GM12878 (cell line): ENCODE measurements around the gene NET1. TPM values are rescaled to one million over a fixed set of nuclear protein-coding genes. Genes with fewer than 3 reads are reported as not detected.

ENCODE experiments used
- ATAC-seq: fragments of 200-7000 bp; cut with Tn5 transposase; 3 replicates; pipeline ENCODE4 v1.9.1; 2020; ENCODE audit warnings: mild to moderate bottlenecking, moderate library complexity
- BruUV-seq: library from RNA; stranded (reverse); fragments of 400-500 nt; replicated peaks from 2 replicates; lab custom pipeline; 2021; lab: Mats Ljungman, UMichigan
- CTCF ChIA-PET: fragments of 300-600 bp; sonication (Branson Sonifier 250); formaldehyde crosslinking; extraction: SDS; loops from one replicate; lab custom pipeline; 2021; ENCODE audit warnings: inconsistent platforms; lab: Yijun Ruan, JAX
- POLR2A ChIA-PET: fragments of 350-600 bp; formaldehyde crosslinking; extraction: SDS; loops from one replicate; lab custom pipeline; 2021; ENCODE audit warnings: inconsistent platforms; lab: Charles Lee
- RAD21 ChIA-PET: fragments of 300-600 bp; sonication (Branson Sonifier 250); formaldehyde crosslinking; loops from one replicate; lab custom pipeline; 2023; ENCODE audit warnings: antibody characterized with exemption; ENCODE audit not compliant: unreplicated experiment; lab: Charles Lee
- SMC1A ChIA-PET: fragments of 300-600 bp; sonication (Branson Sonifier 250); formaldehyde crosslinking; loops from one replicate; lab custom pipeline; 2023; ENCODE audit not compliant: unreplicated experiment, uncharacterized antibody; lab: Charles Lee
- DNase-seq: peaks from one replicate; pipeline ENCODE4 v3.0.0-alpha.2; 2011; ENCODE audit warnings: low read depth, low spot score
- FAIRE-seq: peaks from 3 replicates; lab custom pipeline; 2011; peaks lifted over from hg19 to GRCh38; lab: Jason Lieb, UNC
- H2AFZ ChIP-seq: 2 replicates; pipeline ENCODE4 v1.6.0; 2011; ENCODE audit warnings: low read depth, low read length, control low read depth; ENCODE audit not compliant: control insufficient read depth
- H3K27ac ChIP-seq: 2 replicates; pipeline ENCODE4 v1.5.1; 2011; ENCODE audit warnings: control low read depth; ENCODE audit not compliant: control insufficient read depth, insufficient read depth
- H3K27me3 ChIP-seq, 2 experiments: replicated peaks in 1 of 2; 2 replicates each; pipeline versions ENCODE4 v1.6.0 to v1.6.1; 2011; ENCODE audit warnings: low read length in 1 of 2; ENCODE audit not compliant: control insufficient read depth in 2 of 2, insufficient read depth in 2 of 2
- H3K36me3 ChIP-seq, 2 experiments: 2 replicates each; pipeline ENCODE4 v1.5.1; 2011; ENCODE audit warnings: low read length in 1 of 2; ENCODE audit not compliant: control insufficient read depth in 2 of 2, insufficient read depth in 2 of 2
- H3K4me1 ChIP-seq: 2 replicates; pipeline ENCODE4 v1.6.1; 2011; ENCODE audit warnings: mild to moderate bottlenecking, low read length, moderate library complexity, mixed read lengths; ENCODE audit not compliant: control insufficient read depth, insufficient read depth
- H3K4me2 ChIP-seq: 2 replicates; pipeline ENCODE4 v1.6.0; 2011; ENCODE audit warnings: control low read depth; ENCODE audit not compliant: control insufficient read depth, insufficient read depth
- H3K4me3 ChIP-seq: fragments of 200-600 bp; sonication (generic); 2 replicates; pipeline ENCODE4 v1.5.1; 2016
- H3K79me2 ChIP-seq: 2 replicates; pipeline ENCODE4 v1.6.0; 2011; ENCODE audit warnings: low read length; ENCODE audit not compliant: control insufficient read depth, insufficient read depth
- H3K9ac ChIP-seq: 2 replicates; pipeline ENCODE4 v1.8.0; 2011; ENCODE audit warnings: low read length, control low read depth, mixed read lengths; ENCODE audit not compliant: control insufficient read depth, insufficient read depth
- H3K9me3 ChIP-seq: replicated peaks from 3 replicates; pipeline ENCODE4 v1.5.1; 2011; ENCODE audit warnings: mild to moderate bottlenecking, low read length; ENCODE audit not compliant: control insufficient read depth, insufficient read depth
- H4K20me1 ChIP-seq: 2 replicates; pipeline ENCODE4 v1.6.0; 2011; ENCODE audit not compliant: control insufficient read depth, insufficient read depth
- MEF2A ChIP-seq: IDR thresholded peaks from 2 replicates; pipeline ENCODE4 v1.6.1; 2011; ENCODE audit warnings: low read depth, mild to moderate bottlenecking, low read length, moderate library complexity; ENCODE audit not compliant: insufficient read depth
- NR2C2 ChIP-seq: IDR thresholded peaks from 2 replicates; pipeline ENCODE4 v1.6.1; 2011; ENCODE audit warnings: borderline replicate concordance, low read depth; ENCODE audit not compliant: control insufficient read depth, insufficient read length
- NR2F1 ChIP-seq: fragments of 450-650 bp; conservative IDR thresholded peaks from 2 replicates; pipeline ENCODE4 v1.6.1; 2017; ENCODE audit warnings: mild to moderate bottlenecking
- RAD21 ChIP-seq: IDR thresholded peaks from 2 replicates; pipeline ENCODE4 v1.6.1; 2011; ENCODE audit warnings: mild to moderate bottlenecking, low read depth, low read length, moderate library complexity; ENCODE audit not compliant: insufficient read depth
- RFX5 ChIP-seq: IDR thresholded peaks from 2 replicates; pipeline ENCODE4 v1.6.1; 2011; ENCODE audit warnings: low read depth, low read length, improper control_type of control experiment
- SRF ChIP-seq, 2 experiments: IDR thresholded peaks; 2 replicates each; pipeline ENCODE4 v1.6.1; 2011; ENCODE audit warnings: low read depth in 2 of 2, low read length in 2 of 2, mild to moderate bottlenecking in 1 of 2, moderate library complexity in 1 of 2
- SUPT20H ChIP-seq: IDR thresholded peaks from 2 replicates; pipeline ENCODE4 v1.6.1; 2011; ENCODE audit warnings: low read depth, mild to moderate bottlenecking, low read length, moderate library complexity, borderline replicate concordance; ENCODE audit not compliant: control insufficient read depth
- TCF7 ChIP-seq: IDR thresholded peaks from 2 replicates; pipeline ENCODE4 v1.6.1; 2014; ENCODE audit warnings: antibody characterized with exemption, borderline replicate concordance
- WGBS: methylation state at CpG from one replicate; pipeline ENCODE4 v1.1.6; 2016; ENCODE audit warnings: low lambda C conversion rate; ENCODE audit not compliant: insufficient replicate concordance, insufficient coverage; ENCODE audit errors: missing lambda C conversion rate; 5-methylcytosine and 5-hydroxymethylcytosine counted together
- in situ Hi-C: fragments of 300-500 bp; cut with MboI; formaldehyde crosslinking; loops from 9 replicates; pipeline ENCODE4 v1.14.3; 2018; ENCODE audit warnings: mixed read lengths
- intact Hi-C: fragments of 100-400 bp; cut with micrococcal nuclease; formaldehyde crosslinking; loops from one replicate; pipeline ENCODE4 v1.14.2; 2022; ENCODE audit not compliant: unreplicated experiment
- polyA plus RNA-seq, 11 experiments: library from polyadenylated mRNA; depleted of rRNA in 4 of 11; unstranded in 6 of 11; stranded (reverse) in 5 of 11; fragments of >200 nt; fragmentation: Nextera tagmentation in 4 of 11; fragmentation: Illumina TruSeq in 1 of 11; extraction: Ambion mirVana in 4 of 11; extraction: Trizol in 1 of 11; gene quantifications; 1 replicate in 1 of 11; 2 replicates in 10 of 11; pipeline versions ENCODE4 v1.2.1 to v1.2.3, GENCODE V29; 2011 to 2016; ENCODE audit warnings: inconsistent platforms in 2 of 11, missing spikeins in 2 of 11, low read depth in 1 of 11
- total RNA-seq, 4 experiments: library from RNA; depleted of rRNA in 3 of 4; stranded (reverse); fragments of >200 nt in 3 of 4; fragmentation: Illumina TruSeq in 1 of 4; extraction: Trizol in 1 of 4; gene quantifications; 2 replicates each; pipeline versions ENCODE4 v1.2.1 to v1.2.3, GENCODE V29; 2013 to 2021

Gene NET1
- total and polyA plus RNA-seq, 10 of the 15 experiments (the other 5 are each of a cell fraction or from before 2014, with no cell fraction given), result 6.5 to 22.7 (median 18.4) TPM

GRCh38 chr10:5466451-5467206 is 54.3 kb downstream of the NET1 start:
- DNase-seq (no peak), FAIRE-seq (no peak), ATAC-seq (no peak)
- Histone ChIP-seq H4K20me1 (no peaks in the 10 kb centered on the region), H3K4me3 (no peak overlapping the region), H3K4me1 (no peaks in the 10 kb centered on the region), H2AFZ (no peak overlapping the region), H3K4me2 (no peak overlapping the region), H3K9me3 (peaks cover 3% of the 10 kb centered on the region; the same call in 2 of the 3 replicates), H3K9ac (no peak overlapping the region), H3K27ac (no peak overlapping the region), H3K27me3 (no peaks in the 10 kb centered on the region), H3K36me3 (no peaks in the 10 kb centered on the region), H3K79me2 (no peaks in the 10 kb centered on the region)
- no peak for TF ChIP-seq SUPT20H
- no peak for TF ChIP-seq RAD21
- TF ChIP-seq RFX5, result no peak
- no peak for TF ChIP-seq NR2C2
- no peak for TF ChIP-seq NR2F1
- no peak for TF ChIP-seq MEF2A
- no peak for TF ChIP-seq SRF (IDR thresholded peaks at IDR 0.05; ENCODE audit: low read depth in 2 of 2, low read length in 2 of 2)
- TF ChIP-seq TCF7, result no peak
- WGBS, result 52% methylated on average over 17 of the region's 18 CpGs
- SMC1A ChIA-PET, result no interaction called here
- intact Hi-C loops (no loop called here), in situ Hi-C loops (no loop called here)
- no TSS peak for BruUV-seq
- CTCF ChIA-PET, result interaction anchor here (1.5 kb wide), 1 partner anchor 24 kb away, joined by 7 read pairs; no protein-coding TSS in a partner anchor
- RAD21 ChIA-PET, result no interaction called here
- POLR2A ChIA-PET, result no interaction called here
